ENCODE data around the gene KCNS1. TPM values are rescaled to one million over a fixed set of nuclear protein-coding genes. Genes with fewer than 3 reads are reported as not detected.

Gene KCNS1
- total and polyA plus RNA-seq, 2 of the 8 experiments (the other 6 are each of a cell fraction or from before 2014, with no cell fraction given): 1.4 to 1.8 TPM

DNA sequence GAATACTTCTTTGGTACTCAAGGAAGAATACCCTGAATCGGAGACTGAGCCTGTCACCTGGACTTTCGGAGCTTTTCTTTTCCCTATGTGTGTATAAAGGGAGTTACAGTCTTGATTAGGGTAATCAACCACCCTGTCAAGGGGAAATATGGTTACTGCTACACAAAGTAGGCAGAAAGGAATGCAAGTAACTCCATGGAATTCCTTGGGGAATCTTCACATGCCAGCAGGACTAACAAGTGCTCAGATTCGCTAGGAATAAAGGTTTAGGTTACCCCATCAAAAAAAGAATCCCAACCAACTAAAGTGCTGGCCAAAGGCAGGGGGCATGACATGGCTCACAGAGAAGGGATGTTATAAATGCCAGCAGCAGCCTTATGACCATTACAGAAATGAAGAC lies 10.4 kb downstream of the KCNS1 start:
- Histone ChIP-seq H4K91ac (replicated peaks; ENCODE audit: insufficient read length, low read length) (no peak overlapping the region), H3K9me3 (ENCODE audit: insufficient read depth in 2 of 2, low read depth in 1 of 2, low read length in 1 of 2) (no peaks in the 10 kb centered on the region), H3K23ac (ENCODE audit: insufficient read length) (no peak overlapping the region), H3K23me2 (ENCODE audit: low read depth, low read length) (no peaks in the 10 kb centered on the region), H4K8ac (ENCODE audit: extremely low read depth, insufficient read depth, low read length) (no peak overlapping the region), H3K9ac (replicated peaks in 1 of 4; ENCODE audit: extremely low read depth in 1 of 4, low read depth in 3 of 4, low read length in 3 of 4) (no peak overlapping the region), H2AK5ac (ENCODE audit: low read depth, low read length) (no peak overlapping the region), H2BK15ac (ENCODE audit: low read length) (no peak overlapping the region), H3K4ac (replicated peaks; ENCODE audit: insufficient read length, low read depth, low read length) (no peak overlapping the region), H3K79me1 (ENCODE audit: low read depth, low read length) (no peaks in the 10 kb centered on the region), H3K4me2 (ENCODE audit: insufficient read depth in 1 of 2, low read depth in 2 of 2, low read length in 2 of 2) (no peak overlapping the region), H3K14ac (ENCODE audit: insufficient read length) (no peak overlapping the region), H4K20me1 (replicated peaks in 1 of 2; ENCODE audit: control insufficient read depth in 1 of 2, insufficient read depth in 2 of 2, low read length in 2 of 2) (no peaks in the 10 kb centered on the region), H3K4me1 (replicated peaks in 1 of 4; ENCODE audit: control insufficient read depth in 3 of 4, insufficient read depth in 4 of 4, low read length in 3 of 4) (no peaks in the 10 kb centered on the region; a peak in 1 of 7 replicates), H3K36me3 (ENCODE audit: control insufficient read depth in 2 of 4, insufficient read depth in 4 of 4, low read length in 3 of 4) (no peaks in the 10 kb centered on the region), H3K4me3 (ENCODE audit: extremely low read depth in 1 of 4, insufficient read depth in 2 of 4, low read depth in 3 of 4, low read length in 4 of 4) (no peak overlapping the region), H4K5ac (ENCODE audit: insufficient read length, low read depth, low read length) (no peak overlapping the region), H3K18ac (ENCODE audit: extremely low read depth, low read length) (no peak overlapping the region), H3K27me3 (replicated peaks in 1 of 4; ENCODE audit: control insufficient read depth in 3 of 4, extremely low read depth in 1 of 4, insufficient read depth in 3 of 4, low read length in 3 of 4) (no peaks in the 10 kb centered on the region), H2BK12ac (ENCODE audit: low read depth, low read length) (no peak overlapping the region), H2BK5ac (ENCODE audit: low read depth, low read length) (no peak overlapping the region), H2BK120ac (replicated peaks; ENCODE audit: low read depth, low read length) (no peak overlapping the region), H2AFZ (ENCODE audit: low read length) (no peak overlapping the region), H3K56ac (replicated peaks; ENCODE audit: insufficient read length, low read depth, low read length) (no peak overlapping the region), H3K79me2 (ENCODE audit: control insufficient read depth in 1 of 2, insufficient read depth in 2 of 2, low read length in 2 of 2) (no peaks in the 10 kb centered on the region), H2BK20ac (ENCODE audit: low read length) (no peak overlapping the region), H3K27ac (ENCODE audit: low read depth, low read length) (no peak overlapping the region)
- POLR2A ChIA-PET (ENCODE audit: partially characterized antibody): no interaction called here
- FAIRE-seq (no peak), DNase-seq (ENCODE audit: low read depth in 1 of 2, low spot score in 2 of 2) (no peak)
- CTCF ChIA-PET (ENCODE audit: partially characterized antibody): interaction anchor here (0.7 to 17.6 kb wide), 3 partner anchors 21 to 128 kb away, joined by 3 to 233 read pairs (median 21); no protein-coding TSS in a partner anchor
- 90% methylated on average over 3 of the region's 3 CpGs; no CpG with 5 or more reads in 1 of the 2 experiments for WGBS, 2 experiments (ENCODE audit: extremely low coverage in 1 of 2, insufficient coverage in 1 of 2, insufficient read length in 1 of 2, insufficient replicate concordance in 2 of 2, low coverage in 1 of 2, low lambda C conversion rate in 2 of 2, missing lambda C conversion rate in 1 of 2)
- TF ChIP-seq JUND (IDR thresholded peaks at IDR 0.05; ENCODE audit: low read length) (no peak), EGR1 (IDR thresholded peaks at IDR 0.05; ENCODE audit: borderline replicate concordance, low read depth, low read length) (no peak)
